Stimulated activated CD8-positive, alpha-beta memory T cell treated with anti-CD3 and anti-CD28 coated beads, Interleukin-12 subunit alpha, Interleukin-12 subunit beta, amount 100 ng/mL, for 1 hour (primary cell): ENCODE measurements around the gene ATAT1.

Source experiments
- DNase-seq: peaks from one replicate; pipeline ENCODE4 v3.0.0-alpha.2; 2020; ENCODE audit warnings: low read depth

ATAT1 gene

DNA sequence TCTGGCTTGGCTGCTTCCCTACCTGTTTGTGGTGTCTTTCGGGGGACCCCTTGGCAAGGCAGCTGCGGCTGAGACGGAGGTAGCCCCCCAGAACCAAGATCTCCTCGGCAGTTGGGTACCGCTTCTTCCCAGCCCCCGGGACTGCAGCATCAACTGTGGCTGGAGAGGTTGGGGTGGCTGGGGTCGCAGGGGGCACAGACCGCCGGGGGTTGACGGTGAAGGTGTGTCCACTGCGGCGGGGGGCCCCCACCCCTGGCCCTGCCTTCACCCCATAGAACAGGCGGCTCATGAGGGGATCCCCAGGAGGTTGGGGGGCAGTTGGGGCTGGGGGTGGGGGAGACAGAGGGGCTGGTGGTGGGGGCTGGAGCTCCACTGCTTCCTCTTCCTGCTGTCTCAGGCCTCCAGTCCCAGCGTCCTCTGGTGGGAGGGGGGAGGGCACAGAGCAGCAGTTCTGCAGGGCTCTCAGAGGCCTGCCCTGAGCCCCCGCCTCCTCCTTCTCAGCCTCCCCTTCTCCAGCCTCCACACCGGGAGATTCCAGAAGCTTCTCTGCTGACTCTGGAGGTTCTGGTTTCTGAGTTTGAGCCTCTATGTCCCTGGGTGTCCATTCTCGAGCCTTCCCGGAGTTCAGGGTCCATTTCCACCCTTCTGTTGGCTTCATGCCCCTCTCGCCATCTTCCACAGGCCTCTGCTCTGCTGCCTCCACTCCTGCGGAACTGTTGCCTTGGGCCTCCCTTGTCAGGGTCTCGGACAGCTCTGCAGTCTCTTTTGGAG is 57.9 kb downstream of the ATAT1 start:
- peak; percentile 34 for DNase-seq

DNA sequence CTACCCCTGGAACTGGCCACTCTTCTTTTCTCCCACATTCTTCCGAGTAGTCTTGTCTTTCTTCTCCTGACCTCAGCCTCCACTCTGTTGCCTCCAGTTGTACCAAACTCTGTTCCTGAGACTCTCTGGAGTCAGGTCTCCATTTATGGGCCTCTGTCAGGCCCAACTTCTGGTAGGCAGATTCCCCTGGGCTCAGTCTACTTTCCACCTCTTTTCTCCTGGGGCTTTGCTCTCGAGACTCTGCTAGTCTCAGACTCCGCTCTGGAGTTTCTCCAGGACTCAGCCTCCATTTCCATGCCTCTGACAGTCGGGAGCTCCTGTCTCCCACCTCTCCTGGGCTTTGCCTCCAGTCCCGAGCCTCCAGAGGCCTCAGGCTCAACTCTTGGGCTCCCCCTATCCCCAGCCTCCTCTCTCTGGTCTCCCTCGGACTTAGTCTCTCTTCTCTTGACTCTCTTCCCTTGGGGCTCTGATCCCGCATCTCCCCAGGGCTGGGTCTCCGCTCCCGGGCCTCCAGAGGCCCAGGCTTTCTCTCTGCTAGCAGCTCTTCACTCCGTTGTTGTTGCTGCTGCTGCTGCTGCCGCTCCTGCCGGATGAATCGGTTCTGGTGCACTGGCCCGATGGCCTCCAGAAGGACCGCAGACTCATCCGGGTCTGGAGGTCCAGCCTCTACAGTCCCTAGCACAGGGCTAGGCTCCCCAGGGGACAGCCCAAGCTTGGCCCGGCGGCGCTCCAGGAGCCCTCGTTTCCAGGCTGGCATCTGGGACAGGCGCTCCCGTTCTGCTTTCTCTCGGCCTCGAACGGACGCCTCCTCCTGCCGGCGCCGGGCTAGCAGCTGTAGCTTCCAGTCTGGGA is 58.7 kb downstream of the ATAT1 start:
- DNase-seq, result no peak

DNA sequence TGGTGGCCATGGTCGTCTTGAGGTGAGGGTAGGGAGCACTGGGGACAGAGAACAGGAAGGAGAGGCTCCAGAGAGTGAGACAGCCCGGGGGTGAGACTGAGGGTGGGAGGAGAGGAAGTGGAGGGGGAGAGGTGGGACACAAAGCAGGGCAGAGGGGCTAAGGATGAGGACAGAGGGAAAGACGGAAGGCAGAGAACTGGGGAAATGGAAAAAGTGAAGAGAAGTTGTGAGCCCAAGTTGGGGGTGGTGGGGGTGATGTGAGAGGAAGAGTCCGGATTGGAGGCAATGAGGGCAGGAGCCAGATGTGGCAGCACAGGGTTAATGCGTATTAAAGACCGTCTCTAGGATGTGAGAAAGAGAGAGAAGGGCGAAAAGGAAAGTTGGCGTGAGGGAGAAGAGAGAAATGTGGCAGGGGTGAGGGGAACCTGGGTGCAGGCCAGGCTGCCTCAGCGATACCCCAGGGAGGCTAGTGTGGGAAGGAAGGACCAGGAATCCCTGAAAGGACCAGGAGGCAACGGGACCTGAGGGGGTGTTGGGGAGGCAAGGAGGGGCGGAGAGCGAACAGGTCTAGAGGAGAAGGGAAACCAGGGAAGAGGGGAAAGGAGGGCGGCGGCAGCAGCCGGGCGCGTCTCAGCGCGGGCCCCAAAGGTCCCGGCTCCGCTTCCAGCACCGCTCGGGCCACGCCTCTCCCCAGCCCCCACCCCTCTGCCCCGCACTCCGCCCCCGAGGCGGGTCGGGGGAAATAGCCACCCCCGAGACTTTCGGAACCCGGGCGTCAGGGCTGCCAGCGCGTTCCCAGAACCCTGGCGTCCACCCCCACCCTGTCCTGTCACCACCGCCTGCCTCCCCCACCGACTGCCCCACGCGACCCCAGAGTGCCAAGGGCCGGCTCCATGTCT is 59.6 kb downstream of the ATAT1 start, which contains the start of gene PPP1R18:
TSS of gene PPP1R18 (minus strand) at position 637 of the 899 bp plus-strand sequence. CDS start at position 10, 627 bp downstream.
- peak; percentile 70 for DNase-seq

DNA sequence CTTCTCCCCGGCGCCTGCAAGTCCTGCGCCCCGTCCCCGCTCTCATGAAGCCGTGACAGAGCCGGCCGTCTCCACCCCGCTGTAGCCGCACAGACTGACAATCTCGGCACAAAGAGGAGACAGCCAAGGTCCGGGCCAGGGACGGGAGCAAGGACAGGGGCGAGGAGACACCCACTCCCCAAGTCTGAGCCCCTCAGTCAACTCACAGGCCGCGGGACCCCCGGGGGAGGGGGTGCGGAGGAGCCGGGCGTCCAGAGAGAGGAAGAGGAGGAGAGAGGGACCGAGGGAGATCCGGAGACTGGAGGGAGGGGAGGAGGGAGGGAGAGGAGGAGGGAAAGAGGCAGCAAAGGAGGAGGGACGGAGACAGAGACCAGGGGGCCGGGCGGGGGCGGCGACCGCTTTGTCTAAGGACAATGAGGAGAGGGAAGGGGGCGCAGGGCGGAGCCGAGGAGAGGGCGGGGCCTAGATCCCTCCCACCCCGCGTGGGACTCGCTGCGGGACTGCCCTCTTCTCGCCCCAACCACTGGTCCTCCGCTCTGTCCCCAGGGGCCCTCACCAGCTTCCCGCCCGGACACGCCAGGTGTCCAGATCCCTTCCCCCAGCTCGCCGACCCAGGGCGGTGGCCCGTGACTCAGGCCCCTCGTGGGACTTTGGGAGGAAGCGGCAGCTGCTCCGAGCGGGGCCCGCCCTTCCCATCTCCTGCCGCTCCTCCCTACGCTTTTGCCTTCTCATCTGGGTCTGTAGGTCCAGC is 60.4 kb downstream of the ATAT1 start:
- peak; percentile 55 for DNase-seq

DNA sequence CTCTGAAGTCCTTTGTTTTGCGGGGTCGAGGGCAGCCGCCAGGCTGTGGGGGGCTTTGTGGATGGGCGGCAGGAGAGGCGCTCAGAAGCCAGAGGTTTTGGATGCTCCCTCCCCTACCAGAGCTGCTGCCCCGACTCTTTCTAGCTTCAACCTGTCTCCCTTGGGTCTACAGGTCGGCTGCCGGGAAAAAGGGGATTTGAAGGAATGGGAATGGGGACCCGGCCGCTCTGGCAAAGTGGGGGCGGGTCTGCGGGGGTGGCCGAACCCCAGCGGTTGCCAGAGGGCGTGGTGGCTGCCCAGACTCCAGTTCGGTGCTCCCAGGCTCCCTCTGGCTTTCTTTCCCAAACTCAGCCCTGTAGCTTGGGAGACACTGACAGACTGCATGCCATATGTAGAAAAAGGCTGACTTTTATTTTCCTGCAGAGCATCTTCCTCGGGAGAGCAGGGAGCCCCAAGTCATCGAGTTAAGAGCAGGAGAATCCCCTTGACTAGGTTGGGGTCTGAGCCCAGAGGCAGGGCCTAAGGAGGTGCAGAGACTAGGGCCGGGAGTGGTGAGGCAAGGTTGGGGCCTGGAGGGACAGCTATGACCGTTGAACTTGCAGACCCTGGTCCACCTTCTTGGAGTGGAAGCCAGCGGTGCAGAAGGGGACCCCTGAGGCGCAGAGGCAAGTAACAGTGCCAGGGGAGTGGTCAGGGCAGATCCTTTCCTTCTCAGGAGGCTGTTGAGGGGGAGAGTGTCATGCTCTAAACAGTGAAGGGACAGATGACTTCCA is 61.2 kb downstream of the ATAT1 start:
- DNase-seq, result no peak

DNA sequence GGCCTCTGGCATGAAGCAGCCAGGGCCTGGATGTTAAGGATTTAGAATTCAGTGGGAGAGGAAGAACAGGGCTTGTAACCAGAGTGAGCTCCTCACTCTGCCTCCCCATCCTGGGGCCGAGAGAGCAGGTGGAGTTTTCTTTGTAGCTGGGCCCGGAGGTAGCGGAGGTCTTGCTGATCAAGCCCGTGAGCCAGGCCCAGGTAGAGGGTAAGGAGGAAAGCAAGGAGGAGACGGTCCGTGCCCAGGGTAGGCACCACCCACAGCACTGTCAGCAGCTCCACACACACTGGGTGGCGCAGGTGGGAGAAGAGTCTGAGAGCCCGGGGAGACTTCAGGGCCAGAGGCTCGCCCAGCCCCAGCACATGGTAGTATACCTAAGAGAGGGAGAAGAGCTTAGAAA is 61.9 kb downstream of the ATAT1 start:
- DNase-seq, result no peak

DNA sequence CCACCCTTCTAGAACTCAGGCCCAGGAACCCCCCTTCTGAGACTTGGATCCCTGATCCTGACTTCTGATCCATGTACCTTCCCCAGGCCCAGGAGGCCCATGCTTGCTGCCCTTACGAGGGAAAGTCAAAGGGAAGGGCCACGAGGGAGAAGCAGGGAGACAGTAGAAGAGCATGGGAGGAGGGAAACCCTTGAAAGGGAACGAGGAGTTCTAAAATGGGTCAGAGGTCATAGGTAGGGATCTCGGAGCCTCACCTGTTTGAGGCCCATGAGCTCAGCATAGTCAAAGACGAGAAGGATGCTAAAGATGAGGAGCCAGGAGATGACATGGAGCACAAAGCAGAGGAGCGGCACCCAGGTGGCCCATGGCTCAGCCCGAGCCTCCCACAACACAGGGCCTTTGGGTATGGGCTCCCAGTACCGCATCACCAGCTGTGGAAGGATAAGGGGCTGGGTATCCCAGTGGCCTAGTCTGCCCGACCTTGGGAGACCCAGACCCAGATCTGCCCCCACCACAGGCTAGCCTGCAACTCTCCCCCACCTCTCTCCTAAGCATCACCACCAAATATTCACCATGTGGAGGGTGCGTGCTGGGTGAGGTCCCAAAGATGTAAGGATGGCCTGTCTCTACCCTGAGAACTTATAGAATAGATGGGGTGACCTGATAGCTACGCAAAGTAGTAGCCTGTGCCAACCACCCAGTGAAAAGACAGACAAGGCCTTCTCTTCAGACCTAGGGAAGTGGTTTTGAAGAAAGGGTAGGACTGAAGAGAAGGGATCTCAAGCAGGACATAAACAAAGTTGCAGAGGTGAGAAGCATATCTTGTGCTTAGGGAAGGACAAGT is 62.6 kb downstream of the ATAT1 start:
- DNase-seq, result no peak

DNA sequence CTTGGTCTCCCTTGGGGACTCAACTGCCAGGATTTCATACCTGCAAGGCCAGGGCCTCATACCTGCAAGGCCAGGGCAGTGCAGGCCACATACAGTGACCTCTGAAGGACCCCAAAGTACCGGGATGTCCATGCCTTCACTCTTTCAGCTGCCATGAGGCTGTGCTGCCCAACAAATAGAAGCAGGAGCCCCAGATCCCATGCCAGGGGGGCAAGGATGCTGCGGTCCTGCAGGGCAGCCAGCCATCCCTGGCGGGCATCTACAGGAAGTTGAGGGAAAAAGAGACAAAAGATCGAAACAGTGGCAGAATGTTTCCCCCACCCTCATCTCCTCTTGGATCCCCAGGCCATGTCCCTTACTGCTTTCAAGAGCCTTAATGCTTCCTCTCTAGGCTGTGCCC is 63.3 kb downstream of the ATAT1 start:
- DNase-seq, result no peak

DNA sequence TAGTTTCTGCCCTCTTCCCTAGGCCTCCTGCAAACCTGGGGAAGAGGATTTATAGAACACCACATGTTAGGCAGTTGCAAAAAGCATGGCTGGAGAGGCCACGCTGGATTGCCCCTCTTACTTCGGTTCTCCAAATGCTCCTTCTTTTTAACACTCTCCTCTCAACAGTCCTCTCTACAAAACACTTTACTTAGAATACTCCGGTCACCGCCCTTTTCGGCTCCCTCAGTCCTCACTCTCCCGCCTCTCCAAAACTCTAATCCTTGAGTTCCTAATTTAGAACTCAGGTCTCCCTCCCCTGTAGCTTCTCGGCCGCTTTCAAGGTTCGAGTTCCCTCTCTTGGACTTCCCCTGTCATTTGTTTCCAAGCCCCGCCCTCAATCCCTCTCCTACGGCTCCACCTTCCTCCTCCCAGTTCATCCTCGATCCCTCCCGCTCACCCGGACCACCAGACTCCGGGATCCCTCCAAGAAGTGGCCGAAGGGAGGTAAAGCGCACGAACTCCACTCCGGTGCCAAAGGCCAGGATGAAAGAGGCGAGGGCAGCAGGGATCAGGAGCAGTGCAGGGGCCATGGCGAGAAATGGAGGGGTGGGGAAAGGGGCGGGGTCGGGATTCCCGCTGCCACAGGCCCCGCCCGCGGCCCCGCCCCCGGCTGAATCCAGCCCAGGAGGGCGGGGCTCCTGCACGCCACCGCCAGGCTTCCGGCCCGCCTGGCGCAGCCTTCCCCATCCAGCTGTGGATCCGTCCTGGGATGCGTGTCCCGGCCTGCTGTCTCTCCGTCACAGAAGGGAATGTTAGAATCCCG is 63.9 kb downstream of the ATAT1 start, which contains the start of gene NRM:
TSS of gene NRM (minus strand) at position 582 of the 805 bp plus-strand sequence. CDS start at position 572, 10 bp downstream.
- DNase-seq, result peak; percentile 47

DNA sequence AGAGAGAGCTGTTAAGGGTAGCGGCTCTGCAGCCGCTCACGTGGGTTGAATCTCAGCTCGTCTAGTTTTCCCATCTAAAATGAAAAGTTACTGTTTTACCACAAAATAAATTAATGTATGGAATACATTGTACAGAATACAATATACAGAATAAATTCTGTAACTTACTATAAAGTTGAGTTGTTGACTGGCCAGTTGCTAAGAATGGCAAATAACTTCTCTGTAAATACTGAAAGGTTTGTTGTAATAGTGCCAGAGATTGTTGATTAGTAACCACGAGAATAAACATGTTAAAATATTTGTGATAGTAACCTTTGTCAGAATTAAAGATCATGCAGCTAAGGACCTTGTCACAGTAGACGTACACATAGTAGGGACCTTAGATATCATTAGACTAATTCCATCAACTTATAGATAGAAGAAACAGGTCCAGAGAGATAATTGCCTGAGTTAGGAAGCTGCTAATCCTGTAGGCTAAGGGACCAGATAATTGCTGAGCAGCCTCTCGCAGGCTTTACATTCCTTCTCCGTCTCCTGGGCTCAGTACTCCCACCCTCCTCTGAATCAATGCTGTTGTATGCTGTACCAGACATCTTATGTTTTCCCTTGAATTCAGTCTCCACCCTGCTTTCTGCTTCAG is 64.7 kb downstream of the ATAT1 start:
- no peak for DNase-seq
